ENCODE measurements around the gene PPP3R1.

DNA sequence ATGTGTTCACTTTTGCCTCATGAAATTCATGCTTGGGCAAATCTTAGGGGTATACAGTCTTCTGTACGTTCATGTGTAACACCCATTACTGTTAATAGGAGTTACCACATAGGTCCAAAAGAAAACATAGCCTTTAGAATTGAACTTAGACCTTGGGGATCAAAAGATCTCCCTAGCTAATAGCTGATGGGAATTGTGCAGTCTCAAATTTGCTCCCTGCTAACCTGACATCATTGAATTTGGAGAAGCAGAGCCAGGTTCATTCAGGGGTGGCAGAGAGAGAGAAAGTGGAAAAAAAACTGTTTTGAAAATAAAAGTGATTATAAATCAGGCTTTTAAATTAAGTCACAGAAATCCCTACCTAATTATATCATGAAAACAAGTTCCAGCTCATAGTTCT is 28.0 kb upstream of the PPP3R1 start:
- TF ChIP-seq, protein P1, sequence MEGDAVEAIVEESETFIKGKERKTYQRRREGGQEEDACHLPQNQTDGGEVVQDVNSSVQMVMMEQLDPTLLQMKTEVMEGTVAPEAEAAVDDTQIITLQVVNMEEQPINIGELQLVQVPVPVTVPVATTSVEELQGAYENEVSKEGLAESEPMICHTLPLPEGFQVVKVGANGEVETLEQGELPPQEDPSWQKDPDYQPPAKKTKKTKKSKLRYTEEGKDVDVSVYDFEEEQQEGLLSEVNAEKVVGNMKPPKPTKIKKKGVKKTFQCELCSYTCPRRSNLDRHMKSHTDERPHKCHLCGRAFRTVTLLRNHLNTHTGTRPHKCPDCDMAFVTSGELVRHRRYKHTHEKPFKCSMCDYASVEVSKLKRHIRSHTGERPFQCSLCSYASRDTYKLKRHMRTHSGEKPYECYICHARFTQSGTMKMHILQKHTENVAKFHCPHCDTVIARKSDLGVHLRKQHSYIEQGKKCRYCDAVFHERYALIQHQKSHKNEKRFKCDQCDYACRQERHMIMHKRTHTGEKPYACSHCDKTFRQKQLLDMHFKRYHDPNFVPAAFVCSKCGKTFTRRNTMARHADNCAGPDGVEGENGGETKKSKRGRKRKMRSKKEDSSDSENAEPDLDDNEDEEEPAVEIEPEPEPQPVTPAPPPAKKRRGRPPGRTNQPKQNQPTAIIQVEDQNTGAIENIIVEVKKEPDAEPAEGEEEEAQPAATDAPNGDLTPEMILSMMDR (IDR thresholded peaks at IDR 0.05 in 8 of 11, conservative IDR thresholded peaks at IDR 0.05 in 3 of 11) = no peak
- TF ChIP-seq POLR2AphosphoS5 (IDR thresholded peaks at IDR 0.05) (no peak), POLR2A (IDR thresholded peaks at IDR 0.05) (no peak)

All from spleen (tissue), 7 donors.